ENCODE data around the gene CRYBB1.

The CRYBB1 gene

DNA sequence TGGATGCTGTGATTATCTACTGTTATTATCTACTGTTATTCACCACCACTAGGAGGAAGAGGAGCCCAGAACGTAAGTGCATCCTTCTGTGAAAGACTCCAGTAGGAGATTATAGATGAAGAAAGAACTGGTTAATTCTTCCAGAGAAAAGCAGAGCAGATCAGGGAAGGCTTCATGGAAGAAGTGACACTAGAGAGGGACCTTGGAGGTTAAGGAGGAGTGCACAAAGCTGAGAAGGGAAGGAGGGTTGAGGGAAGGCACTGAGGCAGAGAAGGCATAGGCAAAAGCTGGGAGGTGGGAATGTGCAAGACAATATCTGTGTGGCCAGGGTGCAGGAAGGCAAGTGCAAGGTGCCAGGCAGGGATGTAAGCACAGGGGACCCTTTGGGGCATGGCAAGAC is 13.5 kb downstream of the CRYBB1 start:
- no peak for DNase-seq
- Histone ChIP-seq H3K23ac (ENCODE audit: low read length) (no peak overlapping the region), H3K4me2 (ENCODE audit: low read length) (no peak overlapping the region), H3K14ac (ENCODE audit: low read length) (no peak overlapping the region), H3K4me3 (ENCODE audit: low read depth, low read length) (peak overlapping the region; percentile 8), H3K9ac (ENCODE audit: low read length) (no peak overlapping the region), H2BK5ac (ENCODE audit: low read depth, low read length, poor library complexity) (no peak overlapping the region), H4K12ac (ENCODE audit: low read depth, low read length) (no peak overlapping the region), H3K27ac (ENCODE audit: low read depth, low read length) (no peak overlapping the region), H3K4ac (ENCODE audit: low read depth, low read length) (no peak overlapping the region), H3K27me3 (ENCODE audit: insufficient read depth, low read length) (peaks cover 3% of the 10 kb centered on the region), H2AK5ac (ENCODE audit: low read length) (no peak overlapping the region), H2BK120ac (ENCODE audit: insufficient read depth, low read length, poor library complexity) (no peak overlapping the region), H3K79me2 (ENCODE audit: control insufficient read depth, insufficient read depth, low read length, poor library complexity) (no peaks in the 10 kb centered on the region), H3K36me3 (ENCODE audit: control insufficient read depth in 1 of 2, insufficient read depth in 2 of 2, low read length in 2 of 2) (no peaks in the 10 kb centered on the region), H3K4me1 (ENCODE audit: control insufficient read depth in 1 of 2, insufficient read depth in 2 of 2, low read length in 2 of 2) (no peaks in the 10 kb centered on the region), H3K79me1 (ENCODE audit: low read length) (no peaks in the 10 kb centered on the region), H2BK12ac (ENCODE audit: low read length) (no peak overlapping the region), H4K8ac (ENCODE audit: low read depth, low read length) (no peak overlapping the region), H3K18ac (ENCODE audit: low read length) (no peak overlapping the region), H3K9me3 (ENCODE audit: insufficient read depth, low read depth, low read length) (no peaks in the 10 kb centered on the region), H4K91ac (ENCODE audit: low read depth, low read length) (no peak overlapping the region), H2AFZ (ENCODE audit: insufficient read depth, low read length, poor library complexity) (no peak overlapping the region)
- WGBS (ENCODE audit: extremely low coverage, insufficient coverage, insufficient read length): no CpG with 5 or more reads among the region's 1 CpG

- no peaks in the 10 kb centered on the region for H3K79me2 ChIP-seq (ENCODE audit: control insufficient read depth, insufficient read depth, low read length, poor library complexity)
- no peaks in the 10 kb centered on the region for H3K4me1 ChIP-seq (ENCODE audit: control insufficient read depth in 1 of 2, insufficient read depth in 2 of 2, low read length in 2 of 2)
- H3K14ac ChIP-seq (ENCODE audit: low read length): no peak overlapping the region
- H3K36me3 ChIP-seq (ENCODE audit: control insufficient read depth in 1 of 2, insufficient read depth in 2 of 2, low read length in 2 of 2): no peaks in the 10 kb centered on the region
- WGBS (ENCODE audit: extremely low coverage, insufficient coverage, insufficient read length): no CpG with 5 or more reads among the region's 4 CpGs
- H3K79me1 ChIP-seq (ENCODE audit: low read length): no peaks in the 10 kb centered on the region
- H2BK5ac ChIP-seq (ENCODE audit: low read depth, low read length, poor library complexity): no peak overlapping the region
- no peak overlapping the region for H4K91ac ChIP-seq (ENCODE audit: low read depth, low read length)
- H4K12ac ChIP-seq (ENCODE audit: low read depth, low read length): no peak overlapping the region
- H2BK12ac ChIP-seq (ENCODE audit: low read length): no peak overlapping the region
- no peak for DNase-seq
- no peak overlapping the region for H3K9ac ChIP-seq (ENCODE audit: low read length)
- no peak overlapping the region for H3K27ac ChIP-seq (ENCODE audit: low read depth, low read length)
- no peak overlapping the region for H3K4me3 ChIP-seq (ENCODE audit: low read depth, low read length)
- H4K8ac ChIP-seq (ENCODE audit: low read depth, low read length): no peak overlapping the region
- H3K18ac ChIP-seq (ENCODE audit: low read length): no peak overlapping the region
- no peak overlapping the region for H3K4me2 ChIP-seq (ENCODE audit: low read length)
- no peak overlapping the region for H2AFZ ChIP-seq (ENCODE audit: insufficient read depth, low read length, poor library complexity)
- peaks cover 3% of the 10 kb centered on the region for H3K27me3 ChIP-seq (ENCODE audit: insufficient read depth, low read length)
- no peak overlapping the region for H3K23ac ChIP-seq (ENCODE audit: low read length)
- H2BK120ac ChIP-seq (ENCODE audit: insufficient read depth, low read length, poor library complexity): no peak overlapping the region
- no peaks in the 10 kb centered on the region for H3K9me3 ChIP-seq (ENCODE audit: insufficient read depth, low read depth, low read length)
- no peak overlapping the region for H3K4ac ChIP-seq (ENCODE audit: low read depth, low read length)
- no peak overlapping the region for H2AK5ac ChIP-seq (ENCODE audit: low read length)
Measured at GRCh38 chr22:26602127-26602526, 15.7 kb downstream of the CRYBB1 start.

GRCh38 chr22:26601726-26602125 is 16.1 kb downstream of the CRYBB1 start:
- H3K27me3 ChIP-seq (ENCODE audit: insufficient read depth, low read length): peaks cover 3% of the 10 kb centered on the region
- no CpG with 5 or more reads among the region's 12 CpGs for WGBS (ENCODE audit: extremely low coverage, insufficient coverage, insufficient read length)
- H3K4me2 ChIP-seq (ENCODE audit: low read length): no peak overlapping the region
- no peak overlapping the region for H3K4me3 ChIP-seq (ENCODE audit: low read depth, low read length)
- no peak overlapping the region for H3K18ac ChIP-seq (ENCODE audit: low read length)
- no peak overlapping the region for H4K12ac ChIP-seq (ENCODE audit: low read depth, low read length)
- no peak overlapping the region for H4K8ac ChIP-seq (ENCODE audit: low read depth, low read length)
- DNase-seq: no peak
- no peak overlapping the region for H2BK5ac ChIP-seq (ENCODE audit: low read depth, low read length, poor library complexity)
- H2BK120ac ChIP-seq (ENCODE audit: insufficient read depth, low read length, poor library complexity): no peak overlapping the region
- H3K14ac ChIP-seq (ENCODE audit: low read length): no peak overlapping the region
- no peak overlapping the region for H4K91ac ChIP-seq (ENCODE audit: low read depth, low read length)
- H3K9ac ChIP-seq (ENCODE audit: low read length): no peak overlapping the region
- no peaks in the 10 kb centered on the region for H3K79me1 ChIP-seq (ENCODE audit: low read length)
- no peak overlapping the region for H3K4ac ChIP-seq (ENCODE audit: low read depth, low read length)
- H3K36me3 ChIP-seq (ENCODE audit: control insufficient read depth in 1 of 2, insufficient read depth in 2 of 2, low read length in 2 of 2): no peaks in the 10 kb centered on the region
- H2BK12ac ChIP-seq (ENCODE audit: low read length): no peak overlapping the region
- H3K4me1 ChIP-seq (ENCODE audit: control insufficient read depth in 1 of 2, insufficient read depth in 2 of 2, low read length in 2 of 2): no peaks in the 10 kb centered on the region
- no peak overlapping the region for H3K27ac ChIP-seq (ENCODE audit: low read depth, low read length)
- no peaks in the 10 kb centered on the region for H3K79me2 ChIP-seq (ENCODE audit: control insufficient read depth, insufficient read depth, low read length, poor library complexity)
- H2AFZ ChIP-seq (ENCODE audit: insufficient read depth, low read length, poor library complexity): no peak overlapping the region
- H3K9me3 ChIP-seq (ENCODE audit: insufficient read depth, low read depth, low read length): no peaks in the 10 kb centered on the region
- H2AK5ac ChIP-seq (ENCODE audit: low read length): no peak overlapping the region
- H3K23ac ChIP-seq (ENCODE audit: low read length): no peak overlapping the region

GRCh38 chr22:26599505-26599904 is 18.3 kb downstream of the CRYBB1 start:
- Histone ChIP-seq H3K18ac (ENCODE audit: low read length) (no peak overlapping the region), H3K79me2 (ENCODE audit: control insufficient read depth, insufficient read depth, low read length, poor library complexity) (no peaks in the 10 kb centered on the region), H2BK5ac (ENCODE audit: low read depth, low read length, poor library complexity) (no peak overlapping the region), H3K27me3 (ENCODE audit: insufficient read depth, low read length) (peaks cover 1% of the 10 kb centered on the region), H4K12ac (ENCODE audit: low read depth, low read length) (no peak overlapping the region), H2BK12ac (ENCODE audit: low read length) (no peak overlapping the region), H3K27ac (ENCODE audit: low read depth, low read length) (no peak overlapping the region), H3K9ac (ENCODE audit: low read length) (no peak overlapping the region), H3K14ac (ENCODE audit: low read length) (no peak overlapping the region), H3K9me3 (ENCODE audit: insufficient read depth, low read depth, low read length) (no peaks in the 10 kb centered on the region), H3K4me1 (ENCODE audit: control insufficient read depth in 1 of 2, insufficient read depth in 2 of 2, low read length in 2 of 2) (no peaks in the 10 kb centered on the region), H3K79me1 (ENCODE audit: low read length) (no peaks in the 10 kb centered on the region), H3K4me2 (ENCODE audit: low read length) (no peak overlapping the region), H3K4me3 (ENCODE audit: low read depth, low read length) (no peak overlapping the region), H4K91ac (ENCODE audit: low read depth, low read length) (no peak overlapping the region), H2BK120ac (ENCODE audit: insufficient read depth, low read length, poor library complexity) (no peak overlapping the region), H4K8ac (ENCODE audit: low read depth, low read length) (no peak overlapping the region), H3K36me3 (ENCODE audit: control insufficient read depth in 1 of 2, insufficient read depth in 2 of 2, low read length in 2 of 2) (no peaks in the 10 kb centered on the region), H3K4ac (ENCODE audit: low read depth, low read length) (no peak overlapping the region), H3K23ac (ENCODE audit: low read length) (no peak overlapping the region), H2AFZ (ENCODE audit: insufficient read depth, low read length, poor library complexity) (no peak overlapping the region), H2AK5ac (ENCODE audit: low read length) (no peak overlapping the region)
- no peak for DNase-seq
- no CpG with 5 or more reads among the region's 11 CpGs for WGBS (ENCODE audit: extremely low coverage, insufficient coverage, insufficient read length)
